H1 (cell line): ENCODE data around the gene SIPA1L3. TPM values are rescaled to one million over a fixed set of nuclear protein-coding genes. Genes with fewer than 3 reads are reported as not detected.

ENCODE experiments used
- CTCF ChIA-PET: fragments of 300-600 bp; sonication (Branson Sonifier 250); formaldehyde crosslinking; loops from one replicate; lab custom pipeline; 2021; ENCODE audit not compliant: partially characterized antibody; lab: Charles Lee
- POLR2A ChIA-PET: fragments of 300-600 bp; sonication (Branson Sonifier 250); formaldehyde crosslinking; loops from one replicate; lab custom pipeline; 2021; ENCODE audit warnings: inconsistent platforms; ENCODE audit not compliant: partially characterized antibody; lab: Charles Lee
- DNase-seq, 2 experiments: peaks; one replicate each; pipeline versions ENCODE4 v3.0.0 to v3.0.0-alpha.2; 2010 to 2022; ENCODE audit warnings: low spot score in 2 of 2, low read depth in 1 of 2, mixed read lengths in 1 of 2
- FAIRE-seq: peaks from 2 replicates; lab custom pipeline; 2011; peaks lifted over from hg19 to GRCh38; lab: Jason Lieb, UNC
- H2AFZ ChIP-seq: 2 replicates; pipeline ENCODE4 v1.8.1; 2012; ENCODE audit warnings: low read length, inconsistent platforms
- H2AK5ac ChIP-seq: 2 replicates; pipeline ENCODE4 v1.6.1; 2013; ENCODE audit warnings: low read depth, low read length
- H2BK120ac ChIP-seq: replicated peaks from 2 replicates; pipeline ENCODE3; 2013; ENCODE audit warnings: low read depth, low read length, inconsistent platforms
- H2BK12ac ChIP-seq: 2 replicates; pipeline ENCODE4 v1.6.1; 2013; ENCODE audit warnings: low read depth, low read length
- H2BK15ac ChIP-seq: 2 replicates; pipeline ENCODE4 v1.6.1; 2013; ENCODE audit warnings: low read length
- H2BK20ac ChIP-seq: 2 replicates; pipeline ENCODE4 v1.6.1; 2013; ENCODE audit warnings: low read length
- H2BK5ac ChIP-seq: 2 replicates; pipeline ENCODE4 v1.6.1; 2013; ENCODE audit warnings: low read depth, low read length
- H3K14ac ChIP-seq: 2 replicates; pipeline ENCODE4 v1.6.1; 2013; ENCODE audit warnings: inconsistent platforms; ENCODE audit not compliant: insufficient read length
- H3K18ac ChIP-seq: 2 replicates; pipeline ENCODE4 v1.6.1; 2013; ENCODE audit warnings: low read length; ENCODE audit errors: extremely low read depth
- H3K23ac ChIP-seq: 2 replicates; pipeline ENCODE4 v1.6.1; 2013; ENCODE audit warnings: inconsistent platforms; ENCODE audit not compliant: insufficient read length
- H3K23me2 ChIP-seq: 2 replicates; pipeline ENCODE4 v1.6.1; 2013; ENCODE audit warnings: low read depth, low read length
- H3K27ac ChIP-seq: 2 replicates; pipeline ENCODE4 v1.6.1; 2011; ENCODE audit warnings: low read depth, low read length, inconsistent platforms
- H3K27me3 ChIP-seq, 4 experiments: replicated peaks in 1 of 4; 1 replicate in 1 of 4; 2 replicates in 3 of 4; pipeline versions ENCODE4 v1.6.1 to v1.8.1; 2011 to 2013; ENCODE audit warnings: low read length in 3 of 4, mild to moderate bottlenecking in 3 of 4, inconsistent platforms in 2 of 4, mixed read lengths in 2 of 4, moderate library complexity in 1 of 4; ENCODE audit not compliant: control insufficient read depth in 3 of 4, insufficient read depth in 3 of 4; ENCODE audit errors: extremely low read depth in 1 of 4
- H3K36me3 ChIP-seq, 4 experiments: 2 replicates each; pipeline versions ENCODE4 v1.6.1 to v1.8.1; 2011 to 2013; ENCODE audit warnings: mild to moderate bottlenecking in 4 of 4, low read length in 3 of 4, moderate library complexity in 2 of 4, control low read depth in 1 of 4, inconsistent platforms in 1 of 4; ENCODE audit not compliant: insufficient read depth in 4 of 4, control insufficient read depth in 2 of 4
- H3K4ac ChIP-seq: replicated peaks from 2 replicates; pipeline ENCODE3; 2013; ENCODE audit warnings: low read length, low read depth, mixed read lengths, inconsistent platforms; ENCODE audit not compliant: insufficient read length
- H3K4me1 ChIP-seq, 4 experiments: replicated peaks in 1 of 4; 1 replicate in 1 of 4; 2 replicates in 3 of 4; pipeline versions ENCODE4 v1.6.1 to v1.8.1; 2011 to 2013; ENCODE audit warnings: low read length in 3 of 4, inconsistent platforms in 2 of 4, mixed read lengths in 1 of 4; ENCODE audit not compliant: insufficient read depth in 4 of 4, control insufficient read depth in 3 of 4
- H3K4me2 ChIP-seq, 2 experiments: 2 replicates each; pipeline versions ENCODE4 v1.6.1 to v1.8.1; 2011 to 2013; ENCODE audit warnings: low read depth in 2 of 2, low read length in 2 of 2, control low read depth in 1 of 2, inconsistent platforms in 1 of 2, mild to moderate bottlenecking in 1 of 2; ENCODE audit not compliant: insufficient read depth in 1 of 2
- H3K4me3 ChIP-seq, 4 experiments: fragments of 200-600, 300-600 bp in 1 of 4; sonication (generic), shearing (Covaris generic), sonication (Bioruptor Twin) in 1 of 4; 2 replicates each; pipeline versions ENCODE4 v1.5.1 to v1.8.1; 2011 to 2016; ENCODE audit warnings: low read length in 4 of 4, low read depth in 3 of 4, control low read depth in 2 of 4, inconsistent platforms in 2 of 4, mild to moderate bottlenecking in 2 of 4, mixed read lengths in 1 of 4, moderate library complexity in 1 of 4; ENCODE audit not compliant: insufficient read depth in 2 of 4; ENCODE audit errors: extremely low read depth in 1 of 4
- H3K56ac ChIP-seq: replicated peaks from 2 replicates; pipeline ENCODE3; 2013; ENCODE audit warnings: low read depth, mild to moderate bottlenecking, mixed read lengths, low read length, inconsistent platforms; ENCODE audit not compliant: insufficient read length
- H3K79me1 ChIP-seq: 2 replicates; pipeline ENCODE4 v1.6.1; 2013; ENCODE audit warnings: low read depth, low read length, control low read depth
- H3K79me2 ChIP-seq, 2 experiments: 2 replicates each; pipeline versions ENCODE4 v1.6.1 to v1.8.1; 2012 to 2013; ENCODE audit warnings: low read length in 2 of 2, mild to moderate bottlenecking in 2 of 2, inconsistent platforms in 1 of 2; ENCODE audit not compliant: insufficient read depth in 2 of 2, control insufficient read depth in 1 of 2
- H3K9ac ChIP-seq, 4 experiments: replicated peaks in 1 of 4; 1 replicate in 1 of 4; 2 replicates in 3 of 4; pipeline versions ENCODE4 v1.6.1 to v1.8.1; 2011 to 2013; ENCODE audit warnings: low read depth in 3 of 4, low read length in 3 of 4, control low read depth in 2 of 4, mild to moderate bottlenecking in 2 of 4, moderate library complexity in 2 of 4, inconsistent platforms in 1 of 4; ENCODE audit errors: extremely low read depth in 1 of 4
- H3K9me3 ChIP-seq, 2 experiments: 2 replicates each; pipeline versions ENCODE4 v1.6.1 to v1.8.1; 2012 to 2013; ENCODE audit warnings: mild to moderate bottlenecking in 2 of 2, moderate library complexity in 2 of 2, control low read depth in 1 of 2, inconsistent platforms in 1 of 2, low read depth in 1 of 2, low read length in 1 of 2, mixed read lengths in 1 of 2; ENCODE audit not compliant: insufficient read depth in 2 of 2
- H4K20me1 ChIP-seq, 2 experiments: replicated peaks in 1 of 2; 2 replicates each; pipeline versions ENCODE3 to v1.8.1; 2011 to 2013; ENCODE audit warnings: inconsistent platforms in 2 of 2, low read length in 2 of 2, mild to moderate bottlenecking in 1 of 2; ENCODE audit not compliant: insufficient read depth in 2 of 2, control insufficient read depth in 1 of 2
- H4K5ac ChIP-seq: 2 replicates; pipeline ENCODE4 v1.6.1; 2013; ENCODE audit warnings: low read length, low read depth, mixed read lengths, inconsistent platforms; ENCODE audit not compliant: insufficient read length
- H4K8ac ChIP-seq: 2 replicates; pipeline ENCODE4 v1.8.0; 2013; ENCODE audit warnings: mild to moderate bottlenecking, moderate library complexity, low read length, inconsistent platforms; ENCODE audit not compliant: insufficient read depth; ENCODE audit errors: extremely low read depth
- H4K91ac ChIP-seq: replicated peaks from 2 replicates; pipeline ENCODE3; 2013; ENCODE audit warnings: low read length, mixed read lengths, inconsistent platforms; ENCODE audit not compliant: insufficient read length
- BACH1 ChIP-seq: IDR thresholded peaks from 2 replicates; pipeline ENCODE4 v1.6.1; 2012; ENCODE audit warnings: low read length, improper control_type of control experiment
- CBX5 ChIP-seq: fragments of 300-800, 300-1000 bp; sonication (generic); IDR thresholded peaks from 2 replicates; pipeline ENCODE4 v1.7.1; 2016; ENCODE audit warnings: antibody characterized with exemption, low read length, low read depth
- CBX8 ChIP-seq: fragments of 300-800, 300-1000 bp; sonication (generic); IDR thresholded peaks from 2 replicates; pipeline ENCODE4 v1.7.1; 2016; ENCODE audit warnings: low read depth, low read length, borderline replicate concordance
- CHD1 ChIP-seq: IDR thresholded peaks from 2 replicates; pipeline ENCODE4 v1.6.1; 2012; ENCODE audit warnings: low read depth, low read length, improper control_type of control experiment
- FOSL1 ChIP-seq: IDR thresholded peaks from 2 replicates; pipeline ENCODE4 v1.6.1; 2011; ENCODE audit warnings: mild to moderate bottlenecking, low read depth, low read length, moderate library complexity; ENCODE audit not compliant: insufficient read depth
- GABPA ChIP-seq: IDR thresholded peaks from 2 replicates; pipeline ENCODE4 v1.6.1; 2011; ENCODE audit warnings: mild to moderate bottlenecking, low read length, moderate library complexity, borderline replicate concordance; ENCODE audit not compliant: insufficient read depth
- HDAC2 ChIP-seq, 2 experiments: fragments of 300-600 bp in 1 of 2; sonication (generic) in 1 of 2; IDR thresholded peaks; 2 replicates each; pipeline ENCODE4 v1.6.1; 2011 to 2012; ENCODE audit warnings: low read depth in 2 of 2, low read length in 2 of 2, mild to moderate bottlenecking in 2 of 2, moderate library complexity in 2 of 2, borderline replicate concordance in 1 of 2, inconsistent platforms in 1 of 2
- JUND ChIP-seq: IDR thresholded peaks from 2 replicates; pipeline ENCODE4 v1.6.1; 2011; ENCODE audit warnings: mild to moderate bottlenecking, improper control_type of control experiment, low read length
- MAX ChIP-seq: IDR thresholded peaks from 2 replicates; pipeline ENCODE4 v1.6.1; 2012; ENCODE audit warnings: inconsistent platforms
- SIRT6 ChIP-seq: IDR thresholded peaks from one replicate; pipeline ENCODE4 v1.7.1; 2012; ENCODE audit warnings: low read length, inconsistent platforms
- TAF7 ChIP-seq: optimal IDR thresholded peaks from 2 replicates; pipeline ENCODE3; 2011; ENCODE audit warnings: low read depth, mild to moderate bottlenecking, inconsistent platforms, low read length, moderate library complexity, borderline replicate concordance
- ZNF274 ChIP-seq: IDR thresholded peaks from 2 replicates; pipeline ENCODE4 v1.7.0; 2012; ENCODE audit warnings: low read length, borderline replicate concordance; ENCODE audit errors: extremely low read depth
- WGBS, 2 experiments: shearing (Covaris generic) in 1 of 2; methylation state at CpG; one replicate each; pipeline versions ENCODE4 v1.1.6 to v1.1.7; 2013 to 2015; ENCODE audit warnings: low lambda C conversion rate in 2 of 2, mixed read lengths in 2 of 2, inconsistent platforms in 1 of 2, low coverage in 1 of 2, missing lambda C conversion rate in 1 of 2; ENCODE audit not compliant: insufficient replicate concordance in 2 of 2, insufficient coverage in 1 of 2, insufficient read length in 1 of 2; ENCODE audit errors: extremely low coverage in 1 of 2, missing lambda C conversion rate in 1 of 2; 5-methylcytosine and 5-hydroxymethylcytosine counted together
- polyA plus RNA-seq, 7 experiments: library from polyadenylated mRNA; depleted of rRNA in 3 of 7; stranded (reverse) in 5 of 7; unstranded in 2 of 7; fragments of >200 nt in 5 of 7; fragments of 200-250 nt in 2 of 7; gene quantifications; 1 replicate in 5 of 7; 2 replicates in 1 of 7; 4 replicates in 1 of 7; pipeline versions ENCODE4 v1.2.1 to v1.2.3, GENCODE V29; 2011 to 2013; ENCODE audit warnings: missing spikeins in 2 of 7, mixed read lengths in 2 of 7
- total RNA-seq: library from RNA; stranded (reverse); fragmentation: NEBNext Ultra II Directional; extraction: Animal tissue kit (Norgen Biotek cat#: 25700); gene quantifications from 2 replicates; pipeline ENCODE4 v1.2.1, GENCODE V29; 2021

The SIPA1L3 gene
- total and polyA plus RNA-seq, 2 of the 8 experiments (the other 6 are each of a cell fraction or from before 2014, with no cell fraction given), result 15.0 to 54.9 TPM

- no peak overlapping the region for H4K5ac ChIP-seq
- H3K4me3 ChIP-seq, result no peak overlapping the region
- no peak overlapping the region for H3K23ac ChIP-seq
- H3K79me1 ChIP-seq, result no peaks in the 10 kb centered on the region
- no peak for FAIRE-seq
- peak in 1 of 2 experiments; percentile 57 for DNase-seq
- no peak overlapping the region for H2AK5ac ChIP-seq
- no peaks in the 10 kb centered on the region for H3K27me3 ChIP-seq
- CTCF ChIA-PET, result interaction anchor here (1.7 to 4.9 kb wide), 2 partner anchors 24 to 65 kb away, joined by 5 to 26 read pairs; no protein-coding TSS in a partner anchor
- no peaks in the 10 kb centered on the region for H3K79me2 ChIP-seq
- 0 out of 7 replicates have a peak overlapping the region, but pooled peaks of 1 of the 4 experiments have one; percentile 5 for H3K9ac ChIP-seq
- peak overlapping the region; percentile 68; the same call in 1 of the 2 replicates for H2BK12ac ChIP-seq
- no peak overlapping the region for H3K4ac ChIP-seq
- peak overlapping the region; percentile 74; the same call in 1 of the 2 replicates for H4K8ac ChIP-seq
- POLR2A ChIA-PET, result interaction anchor here (4.3 kb wide), 1 partner anchor 24 kb away, joined by 29 read pairs; no protein-coding TSS in a partner anchor
- H3K27ac ChIP-seq, result no peak overlapping the region
- H3K56ac ChIP-seq, result no peak overlapping the region
- H3K4me2 ChIP-seq, result no peak overlapping the region
- H3K14ac ChIP-seq, result no peak overlapping the region
- 67% methylated on average over 9 of the region's 12 CpGs; no CpG with 5 or more reads in 1 of the 2 experiments for WGBS, 2 experiments
- H4K20me1 ChIP-seq, result no peaks in the 10 kb centered on the region
- H2AFZ ChIP-seq, result no peak overlapping the region
- peaks cover 19% of the 10 kb centered on the region for H3K23me2 ChIP-seq
- H2BK15ac ChIP-seq, result no peak overlapping the region
- no peaks in the 10 kb centered on the region for H3K9me3 ChIP-seq
- no peak overlapping the region for H2BK20ac ChIP-seq
- H3K18ac ChIP-seq, result peak overlapping the region; percentile 4; the same call in 1 of the 2 replicates
- no peak overlapping the region for H4K91ac ChIP-seq
- H2BK5ac ChIP-seq, result peak overlapping the region; percentile 60; the same call in 1 of the 2 replicates
- peaks cover 0 to 2% (median 0%) of the 10 kb centered on the region in 4 experiments; a peak in 3 of 8 replicates for H3K36me3 ChIP-seq
- H3K4me1 ChIP-seq, result peaks cover 0 to 17% (median 13%) of the 10 kb centered on the region in 4 experiments; a peak in 6 of 7 replicates
- H2BK120ac ChIP-seq, result no peak overlapping the region
- no peak for TF ChIP-seq CBX8
- TF ChIP-seq MAX, result no peak
- no peak for TF ChIP-seq SIRT6
- TF ChIP-seq JUND, result no peak
- TF ChIP-seq CHD1, result no peak
- TF ChIP-seq HDAC2 (IDR thresholded peaks at IDR 0.05; ENCODE audit: borderline replicate concordance in 1 of 2, low read depth in 2 of 2, low read length in 2 of 2), result no peak
- no peak for TF ChIP-seq CBX5
- TF ChIP-seq FOSL1, result no peak
- no peak for TF ChIP-seq BACH1
- no peak for TF ChIP-seq ZNF274
- TF ChIP-seq GABPA, result no peak
- TF ChIP-seq TAF7, result no peak
Observed at GRCh38 chr19:38207543-38207942, 300.5 kb downstream of the SIPA1L3 start.
